Natural killer cell (primary cell): Measurements from ENCODE around the gene SULF2. TPM values are rescaled to one million over a fixed set of nuclear protein-coding genes. Genes with fewer than 3 reads are reported as not detected.

Experiments
- ATAC-seq, 3 donors: fragments of 150-1000 bp in 2 of 3; fragments of 200-7000 bp in 1 of 3; cut with Tn5 transposase; 1 replicate in 1 of 3; 2 replicates in 2 of 3; pipeline ENCODE4 v1.10.0; 2021; ENCODE audit warnings: mild to moderate bottlenecking in 2 of 3, moderate library complexity in 2 of 3
- DNase-seq, 2 donors: peaks; one replicate each; pipeline versions ENCODE4 v3.0.0 to v3.0.0-alpha.2; 2013 to 2021; ENCODE audit warnings: mixed read lengths in 1 of 2
- H3K27ac ChIP-seq: one replicate; pipeline ENCODE4 v1.5.1; 2013; ENCODE audit warnings: mild to moderate bottlenecking, low read length
- H3K27me3 ChIP-seq: one replicate; pipeline ENCODE4 v1.6.1; 2013; ENCODE audit warnings: low read length; ENCODE audit not compliant: control insufficient read depth, insufficient read depth
- H3K36me3 ChIP-seq: one replicate; pipeline ENCODE4 v1.6.1; 2013; ENCODE audit warnings: low read length; ENCODE audit not compliant: control insufficient read depth, insufficient read depth
- H3K4me1 ChIP-seq: one replicate; pipeline ENCODE4 v1.6.1; 2013; ENCODE audit warnings: low read length; ENCODE audit not compliant: control insufficient read depth, insufficient read depth
- H3K4me3 ChIP-seq: one replicate; pipeline ENCODE4 v1.5.1; 2013; ENCODE audit warnings: low read length
- H3K9me3 ChIP-seq: one replicate; pipeline ENCODE4 v1.6.1; 2013; ENCODE audit warnings: low read length; ENCODE audit not compliant: control insufficient read depth, insufficient read depth
- H3K27ac Mint-ChIP-seq, 2 donors: one replicate each; pipeline ENCODE4 v1.8.0; 2022; ENCODE audit warnings: mild to moderate bottlenecking in 2 of 2, mixed read lengths in 2 of 2, moderate library complexity in 1 of 2
- H3K27me3 Mint-ChIP-seq, 2 donors: one replicate each; pipeline ENCODE4 v1.8.0; 2022; ENCODE audit warnings: low read depth in 2 of 2, mixed read lengths in 2 of 2
- H3K36me3 Mint-ChIP-seq: one replicate; pipeline ENCODE4 v1.8.0; 2022; ENCODE audit warnings: mixed read lengths
- H3K4me1 Mint-ChIP-seq, 2 donors: one replicate each; pipeline ENCODE4 v1.8.0; 2022; ENCODE audit warnings: mixed read lengths in 2 of 2
- H3K4me3 Mint-ChIP-seq: one replicate; pipeline ENCODE4 v1.8.0; 2022; ENCODE audit warnings: mild to moderate bottlenecking, moderate library complexity, mixed read lengths
- H3K9me3 Mint-ChIP-seq, 2 donors: one replicate each; pipeline ENCODE4 v1.8.0; 2022; ENCODE audit warnings: mixed read lengths in 2 of 2
- CTCF ChIP-seq: fragments of 200-600 bp; IDR thresholded peaks from one replicate; pipeline ENCODE4 v1.8.0; 2022; ENCODE audit warnings: antibody characterized with exemption
- WGBS: methylation state at CpG from one replicate; pipeline ENCODE4 v1.1.7; 2013; ENCODE audit warnings: missing lambda C conversion rate; ENCODE audit not compliant: insufficient coverage; 5-methylcytosine and 5-hydroxymethylcytosine counted together
- intact Hi-C: fragments of 100-400 bp; cut with micrococcal nuclease; formaldehyde crosslinking; loops from one replicate; pipeline ENCODE4 v1.14.2; 2022
- total RNA-seq, 4 donors: library from RNA; stranded (reverse); fragments of 120-200 nt in 1 of 4; gene quantifications; one replicate each; pipeline versions ENCODE4 v1.2.3 to v1.2.4, GENCODE V29; 2013 to 2022

SULF2 gene
- total RNA-seq, 3 donors from 2014 or later (not counting 1 experiment from before 2014, with no cell fraction given): 8.1 to 48.7 (median 12.3) TPM

- no peaks in the 10 kb centered on the region for H3K9me3 Mint-ChIP-seq
- Histone ChIP-seq H3K9me3 (no peaks in the 10 kb centered on the region), H3K27me3 (no peaks in the 10 kb centered on the region), H3K4me1 (peaks cover 6% of the 10 kb centered on the region), H3K36me3 (no peaks in the 10 kb centered on the region), H3K4me3 (no peak overlapping the region), H3K27ac (no peak overlapping the region)
- intact Hi-C loops: no loop called here
- H3K36me3 Mint-ChIP-seq: no peaks in the 10 kb centered on the region
- H3K27ac Mint-ChIP-seq: no peak overlapping the region
- ATAC-seq (no peak), DNase-seq (no peak)
- H3K27me3 Mint-ChIP-seq: no peaks in the 10 kb centered on the region
- WGBS: 90% methylated on average over 23 of the region's 23 CpGs
- H3K4me1 Mint-ChIP-seq: peaks cover 7% of the 10 kb centered on the region in 2 donors
- no peak for TF ChIP-seq CTCF
- no peak overlapping the region for H3K4me3 Mint-ChIP-seq
These were observed 116.7 kb downstream of the SULF2 start for GRCh38 chr20:47668313-47669151.

GRCh38 chr20:47667531-47668312, 117.6 kb downstream of the SULF2 start:
- ATAC-seq (no peak), DNase-seq (no peak)
- Histone ChIP-seq H3K27me3 (no peaks in the 10 kb centered on the region), H3K9me3 (no peaks in the 10 kb centered on the region), H3K36me3 (no peaks in the 10 kb centered on the region), H3K4me3 (no peak overlapping the region), H3K4me1 (peaks cover 7% of the 10 kb centered on the region), H3K27ac (no peak overlapping the region)
- Mint-ChIP-seq H3K4me3 (no peak overlapping the region), H3K4me1 (peaks cover 7% of the 10 kb centered on the region in 2 donors), H3K9me3 (no peaks in the 10 kb centered on the region), H3K27me3 (no peaks in the 10 kb centered on the region), H3K27ac (no peak overlapping the region), H3K36me3 (no peaks in the 10 kb centered on the region)
- no peak for TF ChIP-seq CTCF
- 53% methylated on average over 19 of the region's 19 CpGs for WGBS
- intact Hi-C loops: no loop called here

GRCh38 chr20:47667086-47667485, 118.2 kb downstream of the SULF2 start:
- H3K4me3 ChIP-seq: no peak overlapping the region
- WGBS: 87% methylated on average over 5 of the region's 5 CpGs
- no peak for DNase-seq
- peaks cover 7% of the 10 kb centered on the region for H3K4me1 ChIP-seq
- intact Hi-C loops: no loop called here
- no peaks in the 10 kb centered on the region for H3K27me3 ChIP-seq
- TF ChIP-seq CTCF: no peak
- Mint-ChIP-seq H3K9me3 (no peaks in the 10 kb centered on the region), H3K36me3 (no peaks in the 10 kb centered on the region), H3K27ac (peak overlapping the region in 1 of 2 donors; percentile 48), H3K4me3 (no peak overlapping the region), H3K27me3 (no peaks in the 10 kb centered on the region), H3K4me1 (peaks cover 7% of the 10 kb centered on the region in 2 donors)
- H3K36me3 ChIP-seq: peaks cover 3% of the 10 kb centered on the region
- H3K9me3 ChIP-seq: no peaks in the 10 kb centered on the region
- ATAC-seq: no peak
- H3K27ac ChIP-seq: no peak overlapping the region
